GM19468 (cell line): Measurements from ENCODE around the gene KIF26A.

Experiments
- ATAC-seq: cut with Tn5 transposase; IDR thresholded peaks from one replicate; pipeline ENCODE4 v1.9.1; 2021; ENCODE audit warnings: mild to moderate bottlenecking, moderate library complexity, moderate number of reproducible peaks; ENCODE audit not compliant: unreplicated experiment; ENCODE audit errors: extremely low read depth

Gene KIF26A

GRCh38 chr14:104141621-104142091 is 3.3 kb downstream of the KIF26A start:
- no peak for ATAC-seq

DNA sequence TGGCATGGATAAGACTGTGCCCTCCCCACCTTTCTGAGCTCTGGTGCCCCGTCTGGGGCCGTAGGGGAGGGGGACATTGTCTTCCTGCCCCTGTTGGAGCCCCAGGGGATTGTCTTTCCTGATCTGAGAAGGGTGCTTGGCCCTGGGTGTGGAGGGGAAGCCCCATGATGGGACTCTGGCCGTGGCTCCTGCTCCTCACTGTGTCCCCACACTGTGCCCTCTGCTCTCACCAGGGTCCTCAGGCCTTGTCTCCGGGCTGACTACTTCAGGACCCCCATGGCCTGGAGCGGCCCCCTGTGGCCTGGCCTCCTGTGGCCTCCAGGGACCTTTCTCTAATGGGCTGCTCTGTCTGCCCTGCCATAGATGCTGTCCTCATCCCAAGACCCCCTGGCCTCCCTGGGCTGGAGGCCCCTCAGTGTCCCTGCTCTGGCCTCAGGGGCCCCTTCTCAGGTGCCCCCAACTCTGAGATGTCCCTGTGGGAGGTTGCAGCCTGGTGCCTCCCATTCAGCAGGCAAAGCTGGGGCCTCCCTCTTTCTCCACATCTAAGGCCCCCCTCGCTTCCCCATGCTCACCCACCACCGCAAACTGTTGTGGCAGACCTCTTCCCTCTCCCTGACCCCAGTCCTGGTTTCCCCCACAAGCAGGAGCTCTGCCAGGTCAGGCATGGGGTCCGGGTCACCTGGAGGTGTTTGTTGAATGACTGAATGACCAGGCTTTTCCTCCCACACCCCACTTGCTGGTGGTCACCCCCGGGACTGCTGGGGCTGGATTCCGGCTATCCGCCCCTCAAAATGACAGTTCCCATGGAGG is 4.0 kb downstream of the KIF26A start:
- ATAC-seq, result no peak

DNA sequence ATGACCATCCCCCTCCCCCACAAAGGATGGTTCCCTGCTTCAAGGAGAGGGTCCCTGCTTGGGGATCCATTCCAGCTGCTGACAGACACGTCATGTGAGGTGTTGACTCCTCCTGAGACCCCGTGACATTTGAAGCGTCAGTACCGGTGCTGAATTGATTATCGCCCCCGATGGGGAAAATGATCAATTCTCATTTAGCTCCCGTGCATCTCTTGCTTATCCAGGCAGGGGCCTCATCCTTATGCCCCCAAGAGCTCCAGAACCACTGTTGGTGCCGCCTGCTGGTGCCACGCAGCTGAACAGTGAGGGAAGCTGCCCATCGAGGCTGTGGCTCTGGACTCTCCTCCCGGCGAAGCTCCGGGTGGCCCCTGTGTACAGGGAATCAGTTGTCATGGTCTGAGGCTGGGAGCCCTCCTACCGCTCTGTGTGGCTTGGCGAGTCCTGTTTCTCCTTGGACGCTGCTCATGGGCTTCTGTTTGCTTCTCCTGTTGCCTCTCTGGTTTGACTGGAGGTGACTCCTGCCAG is 4.6 kb downstream of the KIF26A start:
- no peak for ATAC-seq

GRCh38 chr14:104143521-104144452 is 5.4 kb downstream of the KIF26A start:
- no peak for ATAC-seq

GRCh38 chr14:104144453-104144790 is 6.0 kb downstream of the KIF26A start:
- ATAC-seq, result no peak

- ATAC-seq, result no peak
These were observed 6.8 kb downstream of the KIF26A start for GRCh38 chr14:104144911-104145825.

DNA sequence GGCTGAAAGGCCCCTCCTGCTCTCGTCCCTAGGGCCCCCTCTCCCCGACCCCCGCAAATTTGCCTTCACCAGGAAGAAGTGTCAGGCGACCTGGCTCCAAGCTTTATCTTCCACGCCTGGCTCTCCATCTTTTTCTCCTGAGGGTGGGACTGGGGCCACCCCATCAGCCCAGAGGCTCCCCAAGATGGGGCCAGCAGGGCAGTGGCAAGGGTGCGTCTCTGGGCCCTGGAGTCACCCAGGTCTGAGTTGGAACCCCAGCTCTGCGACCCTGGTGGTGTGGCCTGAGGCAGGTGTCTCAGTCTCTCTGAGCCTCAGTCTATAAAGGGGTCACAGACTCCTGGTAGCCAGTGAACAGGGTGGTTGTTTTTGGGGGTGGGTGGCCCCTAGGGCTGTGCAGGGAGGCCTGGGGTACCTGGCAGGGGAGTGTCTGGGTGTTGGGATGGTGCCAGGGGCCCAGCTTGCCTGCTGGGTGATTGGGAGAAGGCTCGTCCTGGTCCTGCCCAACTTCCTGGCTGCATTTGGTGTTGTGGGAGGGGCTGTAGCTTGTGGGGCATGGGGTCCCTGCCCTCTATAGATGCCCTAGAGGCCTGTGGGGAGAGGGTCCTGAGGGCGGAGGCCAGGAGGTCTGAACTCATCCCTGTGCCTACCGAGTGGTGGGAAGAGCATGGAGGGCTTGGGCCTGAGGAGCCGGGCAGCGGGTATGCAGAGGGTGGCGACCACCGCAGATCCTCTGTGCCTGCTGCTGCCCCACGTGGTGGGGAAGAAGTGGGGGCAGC is 7.6 kb downstream of the KIF26A start:
- ATAC-seq, result no peak

DNA sequence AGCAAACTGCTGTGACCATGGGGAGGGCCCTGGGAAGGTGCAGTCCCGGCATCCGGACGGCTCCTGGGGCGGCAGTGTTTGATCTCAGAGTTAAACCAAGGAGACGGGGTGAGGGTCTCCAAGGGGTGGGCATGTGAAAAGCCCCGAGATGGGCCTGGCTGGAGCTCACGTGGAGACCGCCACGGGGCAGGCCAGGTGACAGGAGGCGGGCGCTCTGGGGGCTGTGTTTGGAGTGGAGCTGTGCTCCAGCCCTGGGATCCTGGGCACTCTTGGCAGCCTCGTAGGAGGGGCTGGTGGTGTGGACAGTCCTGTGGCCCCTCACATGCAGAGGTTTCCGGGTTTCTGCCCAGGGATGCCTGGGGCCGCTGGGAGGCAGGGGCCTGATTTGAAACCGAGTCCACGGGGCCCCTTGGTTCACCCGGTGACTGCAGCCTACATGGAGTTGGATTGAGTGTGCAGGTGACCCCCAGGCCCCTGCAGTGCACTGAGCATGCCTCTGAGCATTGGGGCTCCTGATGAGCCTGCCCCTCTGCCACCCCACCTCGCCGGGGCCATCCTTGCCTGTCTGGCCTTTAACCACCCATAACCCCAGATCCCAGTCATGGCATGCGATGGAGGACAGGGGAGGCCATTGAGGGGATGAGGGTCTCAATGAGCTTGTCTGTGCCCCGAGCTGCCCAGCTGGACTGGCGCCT is 8.4 kb downstream of the KIF26A start:
- ATAC-seq, result no peak

- ATAC-seq, result no peak
These were observed 9.1 kb downstream of the KIF26A start for GRCh38 chr14:104147346-104148125.

GRCh38 chr14:104148433-104149277 is 10.3 kb downstream of the KIF26A start:
- ATAC-seq, result no peak

DNA sequence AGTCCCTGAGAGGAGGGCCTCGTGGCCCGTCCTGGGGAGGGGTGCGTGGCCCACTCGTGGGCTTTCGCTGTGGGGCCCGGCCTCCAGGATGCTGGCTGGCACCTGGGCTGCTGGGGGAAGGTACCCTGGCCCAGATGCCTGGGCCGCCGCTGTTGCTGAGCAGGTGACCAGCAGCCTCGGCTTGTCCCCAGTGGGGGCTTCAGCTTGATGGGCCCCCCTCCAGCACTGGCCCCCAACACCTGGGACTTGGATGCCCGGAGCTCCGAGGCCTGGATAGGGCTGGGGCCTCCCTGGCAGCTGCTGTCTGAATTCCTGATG is 10.8 kb downstream of the KIF26A start:
- ATAC-seq, result no peak

GRCh38 chr14:104149617-104150135 is 11.3 kb downstream of the KIF26A start:
- ATAC-seq, result no peak

GRCh38 chr14:104150136-104151025 is 12.0 kb downstream of the KIF26A start:
- no peak for ATAC-seq

DNA sequence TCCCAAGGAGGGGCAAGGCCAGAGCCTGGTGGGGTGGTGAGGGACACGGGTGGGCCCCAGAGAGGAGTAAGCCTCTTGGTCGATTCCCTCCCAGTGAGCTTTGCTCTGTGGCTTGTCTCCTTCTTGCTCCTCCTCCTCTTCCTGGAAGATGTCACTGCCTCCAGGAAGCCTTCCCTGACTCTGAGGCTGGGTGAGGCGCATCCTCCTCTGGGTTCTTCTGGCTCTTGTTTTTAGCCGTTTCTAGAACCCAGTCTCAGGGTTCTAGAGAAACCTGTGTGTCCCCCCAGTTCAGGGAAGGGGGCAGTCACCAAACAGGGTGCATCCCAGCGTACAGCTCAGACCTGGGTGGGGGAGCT is 12.6 kb downstream of the KIF26A start:
- ATAC-seq, result no peak

GRCh38 chr14:104151566-104152245 is 13.3 kb downstream of the KIF26A start:
- no peak for ATAC-seq

- no peak for ATAC-seq
These were observed 13.8 kb downstream of the KIF26A start for GRCh38 chr14:104152246-104152575.
